SK-N-SH (cell line): ENCODE measurements around the gene EEFSEC. TPM values are rescaled to one million over a fixed set of nuclear protein-coding genes. Genes with fewer than 3 reads are reported as not detected.

Experiments used
- CTCF ChIA-PET: fragments of 300-600, 350-600 bp; formaldehyde crosslinking; extraction: SDS; loops from one replicate; lab custom pipeline; 2021; lab: Yijun Ruan, JAX
- POLR2A ChIA-PET: fragments of 350-600 bp; sonication (Branson Sonifier 250); formaldehyde crosslinking; extraction: SDS; loops from one replicate; lab custom pipeline; 2020; ENCODE audit warnings: antibody characterized with exemption, inconsistent platforms; lab: Yijun Ruan, JAX
- DNase-seq: peaks from one replicate; pipeline ENCODE4 v3.0.0; 2012
- H2AFZ ChIP-seq: fragments of 200-600 bp; sonication (generic); 2 replicates; pipeline ENCODE4 v1.8.1; 2016; ENCODE audit warnings: antibody characterized with exemption, mild to moderate bottlenecking, low read depth
- H3F3A ChIP-seq: fragments of 200-600 bp; sonication (generic); replicated peaks from 2 replicates; pipeline ENCODE3; 2016; ENCODE audit warnings: antibody characterized with exemption, mild to moderate bottlenecking; ENCODE audit not compliant: insufficient read depth
- H3K27ac ChIP-seq, 2 experiments: fragments of 200-500 bp in 1 of 2; fragments of 200-600 bp in 1 of 2; sonication (Bioruptor generic) in 1 of 2; sonication (generic), shearing (Covaris generic) in 1 of 2; 2 replicates each; pipeline versions ENCODE4 v1.5.1 to v1.6.1; 2014 to 2016; ENCODE audit warnings: low read depth in 2 of 2, inconsistent platforms in 1 of 2, low read length in 1 of 2, mild to moderate bottlenecking in 1 of 2, mixed read lengths in 1 of 2
- H3K27me3 ChIP-seq: fragments of 200-600 bp; sonication (generic), shearing (Covaris generic); 2 replicates; pipeline ENCODE4 v1.6.1; 2016; ENCODE audit warnings: mixed run types; ENCODE audit not compliant: insufficient read depth
- H3K36me3 ChIP-seq, 2 experiments: fragments of 200-500 bp in 1 of 2; fragments of 200-600 bp in 1 of 2; sonication (Bioruptor generic) in 1 of 2; sonication (generic) in 1 of 2; replicated peaks in 1 of 2; 2 replicates each; pipeline versions ENCODE3 to v1.5.1; 2014 to 2016; ENCODE audit warnings: low read length in 1 of 2, mild to moderate bottlenecking in 1 of 2; ENCODE audit not compliant: insufficient read depth in 2 of 2, control insufficient read depth in 1 of 2
- H3K4me1 ChIP-seq, 2 experiments: fragments of 200-500 bp in 1 of 2; fragments of 200-600 bp in 1 of 2; sonication (Bioruptor generic) in 1 of 2; sonication (generic), shearing (Covaris generic) in 1 of 2; 2 replicates each; pipeline versions ENCODE4 v1.5.1 to v1.6.1; 2014 to 2016; ENCODE audit warnings: low read depth in 1 of 2, low read length in 1 of 2, mixed run types in 1 of 2; ENCODE audit not compliant: insufficient read depth in 2 of 2, control insufficient read depth in 1 of 2
- H3K4me2 ChIP-seq: fragments of 200-600 bp; sonication (generic), shearing (Covaris generic); 2 replicates; pipeline ENCODE4 v1.6.1; 2017; ENCODE audit warnings: mixed run types
- H3K4me3 ChIP-seq, 2 experiments: fragments of 200-500 bp in 1 of 2; fragments of 200-600 bp in 1 of 2; sonication (Bioruptor generic) in 1 of 2; sonication (generic), shearing (Covaris generic) in 1 of 2; 2 replicates each; pipeline versions ENCODE4 v1.5.1 to v1.8.1; 2014 to 2016; ENCODE audit warnings: low read depth in 2 of 2, inconsistent platforms in 1 of 2, low read length in 1 of 2, mild to moderate bottlenecking in 1 of 2, mixed read lengths in 1 of 2, moderate library complexity in 1 of 2
- H3K79me2 ChIP-seq: fragments of 200-600 bp; sonication (generic); 2 replicates; pipeline ENCODE4 v1.8.1; 2017; ENCODE audit warnings: mild to moderate bottlenecking; ENCODE audit not compliant: insufficient read depth
- H3K9ac ChIP-seq: fragments of 200-600 bp; sonication (generic); 2 replicates; pipeline ENCODE4 v1.6.1; 2017; ENCODE audit warnings: mixed run types
- H3K9me2 ChIP-seq: fragments of 200-600 bp; sonication (generic); 2 replicates; pipeline ENCODE4 v1.6.1; 2017; ENCODE audit warnings: mixed run types
- H3K9me3 ChIP-seq: fragments of 200-600 bp; sonication (generic); 2 replicates; pipeline ENCODE4 v1.6.1; 2017; ENCODE audit warnings: mixed run types, mild to moderate bottlenecking, moderate library complexity
- H4K20me1 ChIP-seq: fragments of 200-600 bp; sonication (generic); 2 replicates; pipeline ENCODE4 v1.6.1; 2017; ENCODE audit warnings: mild to moderate bottlenecking, mixed run types; ENCODE audit not compliant: insufficient read depth
- FOSL2 ChIP-seq: IDR thresholded peaks from 2 replicates; pipeline ENCODE4 v1.4.0; 2012; ENCODE audit warnings: low read depth, mild to moderate bottlenecking, moderate library complexity, borderline replicate concordance
- GATA2 ChIP-seq: sonication (generic); formaldehyde crosslinking; IDR thresholded peaks from 2 replicates; pipeline ENCODE4 v1.5.0; 2020; ENCODE audit warnings: mild to moderate bottlenecking, missing genetic modification reagents
- NFIC ChIP-seq: IDR thresholded peaks from 2 replicates; pipeline ENCODE4 v1.4.0; 2012; ENCODE audit warnings: borderline replicate concordance
- RFX5 ChIP-seq: IDR thresholded peaks from 2 replicates; pipeline ENCODE4 v1.6.1; 2012; ENCODE audit warnings: mild to moderate bottlenecking, improper control_type of control experiment, low read length
- SIN3A ChIP-seq: IDR thresholded peaks from 2 replicates; pipeline ENCODE4 v1.6.1; 2012; ENCODE audit warnings: low read depth, mild to moderate bottlenecking, low read length, moderate library complexity, borderline replicate concordance
- SMC3 ChIP-seq: IDR thresholded peaks from 2 replicates; pipeline ENCODE4 v1.6.1; 2012; ENCODE audit warnings: low read depth, low read length, improper control_type of control experiment
- TCF12 ChIP-seq: IDR thresholded peaks from 2 replicates; pipeline ENCODE4 v1.4.0; 2012
- TEAD4 ChIP-seq: IDR thresholded peaks from 2 replicates; pipeline ENCODE4 v1.4.0; 2012; ENCODE audit warnings: mild to moderate bottlenecking, borderline replicate concordance; ENCODE audit not compliant: insufficient read depth
- WGBS: methylation state at CpG from one replicate; pipeline ENCODE4 v1.1.6; 2017; ENCODE audit warnings: low lambda C conversion rate; 5-methylcytosine and 5-hydroxymethylcytosine counted together
- polyA plus RNA-seq, 3 experiments: library from polyadenylated mRNA; depleted of rRNA; stranded (reverse); fragments of >200 nt; gene quantifications; 2 replicates each; pipeline ENCODE4 v1.2.3, GENCODE V29; 2012
- TF ChIP-seq, protein P1 (sequence below): IDR thresholded peaks from 2 replicates; pipeline ENCODE4; 2012
- TF ChIP-seq, protein P2 (sequence below): fragments of 200-600 bp; sonication (generic); IDR thresholded peaks from 2 replicates; pipeline ENCODE4 v1.6.1; 2017; ENCODE audit warnings: antibody characterized with exemption, mild to moderate bottlenecking, moderate library complexity
- TF ChIP-seq, protein P3 (sequence below): fragments of 150-350 bp; IDR thresholded peaks from 2 replicates; pipeline ENCODE4 v1.6.1; 2016; ENCODE audit warnings: mild to moderate bottlenecking, low read depth, low read length
- TF ChIP-seq, protein P4 (sequence below): fragments of 150-350 bp; IDR thresholded peaks from 2 replicates; pipeline ENCODE4 v1.6.1; 2017; ENCODE audit warnings: antibody characterized with exemption, low read length, low read depth, borderline replicate concordance

EEFSEC gene
- polyA plus RNA-seq, 1 of the 3 experiments (the other 2 are of a cell fraction): 12.4 TPM

DNA sequence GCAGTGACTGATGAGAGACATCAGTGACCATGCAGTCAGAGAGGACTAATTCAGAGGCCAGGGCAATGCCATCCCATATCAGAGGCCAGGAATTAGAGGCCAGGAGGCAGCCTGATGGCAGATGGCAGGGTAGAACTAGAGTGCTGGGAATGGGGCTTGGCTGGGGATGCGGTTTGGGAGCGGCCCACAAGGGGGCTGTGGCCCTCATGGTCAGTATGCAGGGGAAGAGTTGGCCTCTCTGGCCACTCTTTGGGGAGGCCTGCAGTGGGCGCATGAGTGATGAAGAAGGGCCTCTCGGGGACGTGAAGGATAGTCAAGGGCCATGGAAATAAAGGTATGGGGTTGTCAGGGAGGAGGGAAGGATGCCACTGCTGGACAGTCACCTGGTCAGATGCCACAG lies 101.7 kb downstream of the EEFSEC start:
- POLR2A ChIA-PET: interaction anchor here (0.9 kb wide), 1 partner anchor 9 kb away, joined by 4 read pairs; no protein-coding TSS in a partner anchor
- Histone ChIP-seq H3K9ac (no peak overlapping the region), H3K4me2 (no peak overlapping the region), H3K27me3 (no peaks in the 10 kb centered on the region), H3K79me2 (no peaks in the 10 kb centered on the region), H3K4me1 (peaks cover 0 to 24% of the 10 kb centered on the region in 2 experiments; a peak in 2 of 4 replicates), H3K9me2 (no peaks in the 10 kb centered on the region), H3K4me3 (no peak overlapping the region), H3K36me3 (peaks cover 0 to 12% of the 10 kb centered on the region in 2 experiments), H4K20me1 (no peaks in the 10 kb centered on the region), H3K9me3 (peaks cover 9% of the 10 kb centered on the region; the same call in 1 of the 2 replicates), H3K27ac (no peak overlapping the region), H2AFZ (no peak overlapping the region), H3F3A (no peaks in the 10 kb centered on the region)
- no peak for DNase-seq
- CTCF ChIA-PET: interaction anchor here (0.8 to 2.0 kb wide), 8 partner anchors 9 to 241 kb away, joined by 3 to 8 read pairs (median 4); no protein-coding TSS in a partner anchor
- no peak for TF ChIP-seq RFX5
- no peak for TF ChIP-seq TCF12
- TF ChIP-seq, protein P1, sequence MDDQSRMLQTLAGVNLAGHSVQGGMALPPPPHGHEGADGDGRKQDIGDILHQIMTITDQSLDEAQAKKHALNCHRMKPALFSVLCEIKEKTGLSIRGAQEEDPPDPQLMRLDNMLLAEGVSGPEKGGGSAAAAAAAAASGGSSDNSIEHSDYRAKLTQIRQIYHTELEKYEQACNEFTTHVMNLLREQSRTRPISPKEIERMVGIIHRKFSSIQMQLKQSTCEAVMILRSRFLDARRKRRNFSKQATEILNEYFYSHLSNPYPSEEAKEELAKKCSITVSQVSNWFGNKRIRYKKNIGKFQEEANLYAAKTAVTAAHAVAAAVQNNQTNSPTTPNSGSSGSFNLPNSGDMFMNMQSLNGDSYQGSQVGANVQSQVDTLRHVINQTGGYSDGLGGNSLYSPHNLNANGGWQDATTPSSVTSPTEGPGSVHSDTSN: no peak
- TF ChIP-seq, protein P2, sequence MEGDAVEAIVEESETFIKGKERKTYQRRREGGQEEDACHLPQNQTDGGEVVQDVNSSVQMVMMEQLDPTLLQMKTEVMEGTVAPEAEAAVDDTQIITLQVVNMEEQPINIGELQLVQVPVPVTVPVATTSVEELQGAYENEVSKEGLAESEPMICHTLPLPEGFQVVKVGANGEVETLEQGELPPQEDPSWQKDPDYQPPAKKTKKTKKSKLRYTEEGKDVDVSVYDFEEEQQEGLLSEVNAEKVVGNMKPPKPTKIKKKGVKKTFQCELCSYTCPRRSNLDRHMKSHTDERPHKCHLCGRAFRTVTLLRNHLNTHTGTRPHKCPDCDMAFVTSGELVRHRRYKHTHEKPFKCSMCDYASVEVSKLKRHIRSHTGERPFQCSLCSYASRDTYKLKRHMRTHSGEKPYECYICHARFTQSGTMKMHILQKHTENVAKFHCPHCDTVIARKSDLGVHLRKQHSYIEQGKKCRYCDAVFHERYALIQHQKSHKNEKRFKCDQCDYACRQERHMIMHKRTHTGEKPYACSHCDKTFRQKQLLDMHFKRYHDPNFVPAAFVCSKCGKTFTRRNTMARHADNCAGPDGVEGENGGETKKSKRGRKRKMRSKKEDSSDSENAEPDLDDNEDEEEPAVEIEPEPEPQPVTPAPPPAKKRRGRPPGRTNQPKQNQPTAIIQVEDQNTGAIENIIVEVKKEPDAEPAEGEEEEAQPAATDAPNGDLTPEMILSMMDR: no peak
- TF ChIP-seq GATA2: no peak
- no peak for TF ChIP-seq FOSL2
- TF ChIP-seq, protein P3, sequence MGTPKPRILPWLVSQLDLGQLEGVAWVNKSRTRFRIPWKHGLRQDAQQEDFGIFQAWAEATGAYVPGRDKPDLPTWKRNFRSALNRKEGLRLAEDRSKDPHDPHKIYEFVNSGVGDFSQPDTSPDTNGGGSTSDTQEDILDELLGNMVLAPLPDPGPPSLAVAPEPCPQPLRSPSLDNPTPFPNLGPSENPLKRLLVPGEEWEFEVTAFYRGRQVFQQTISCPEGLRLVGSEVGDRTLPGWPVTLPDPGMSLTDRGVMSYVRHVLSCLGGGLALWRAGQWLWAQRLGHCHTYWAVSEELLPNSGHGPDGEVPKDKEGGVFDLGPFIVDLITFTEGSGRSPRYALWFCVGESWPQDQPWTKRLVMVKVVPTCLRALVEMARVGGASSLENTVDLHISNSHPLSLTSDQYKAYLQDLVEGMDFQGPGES: no peak
- no peak for TF ChIP-seq NFIC
- no peak for TF ChIP-seq SMC3
- 94% methylated on average over 5 of the region's 5 CpGs for WGBS

DNA sequence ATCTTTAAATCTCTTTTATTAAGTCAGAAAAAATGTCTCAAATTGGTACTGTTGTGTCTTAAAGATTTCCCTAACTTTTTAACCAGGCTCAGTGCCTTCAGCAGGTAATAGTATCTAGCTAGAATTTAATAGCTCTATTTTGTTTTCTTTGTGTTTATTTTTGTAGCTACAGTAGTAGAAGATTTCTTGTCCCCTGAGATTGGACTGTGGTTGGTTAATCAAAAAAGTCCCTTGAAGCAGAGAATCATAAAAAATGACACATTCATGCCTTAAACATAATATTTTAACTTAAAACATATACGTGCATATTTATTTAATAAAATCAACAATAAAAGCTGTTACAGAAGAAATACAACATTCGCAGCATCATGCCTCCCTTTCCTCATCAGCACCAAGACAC lies 102.8 kb downstream of the EEFSEC start:
- Histone ChIP-seq H3K9ac (no peak overlapping the region), H4K20me1 (no peaks in the 10 kb centered on the region), H3K9me3 (peaks cover 13% of the 10 kb centered on the region; the same call in 1 of the 2 replicates), H3K4me3 (no peak overlapping the region), H3K36me3 (peaks cover 0 to 12% of the 10 kb centered on the region in 2 experiments), H3K27me3 (no peaks in the 10 kb centered on the region), H2AFZ (no peak overlapping the region), H3F3A (no peaks in the 10 kb centered on the region), H3K79me2 (no peaks in the 10 kb centered on the region), H3K9me2 (no peaks in the 10 kb centered on the region), H3K4me1 (peaks cover 0 to 24% of the 10 kb centered on the region in 2 experiments; a peak in 2 of 4 replicates), H3K27ac (no peak overlapping the region), H3K4me2 (no peak overlapping the region)
- CTCF ChIA-PET: interaction anchor here (1.6 to 1.9 kb wide), 4 partner anchors 11 to 240 kb away, joined by 4 to 5 read pairs (median 4); no protein-coding TSS in a partner anchor
- POLR2A ChIA-PET: interaction anchor here (0.9 kb wide), 1 partner anchor 8 kb away, joined by 4 read pairs; no protein-coding TSS in a partner anchor
- 92% methylated on average over 2 of the region's 2 CpGs for WGBS
- TF ChIP-seq SIN3A (no peak), TEAD4 (no peak)
- TF ChIP-seq, protein P4, sequence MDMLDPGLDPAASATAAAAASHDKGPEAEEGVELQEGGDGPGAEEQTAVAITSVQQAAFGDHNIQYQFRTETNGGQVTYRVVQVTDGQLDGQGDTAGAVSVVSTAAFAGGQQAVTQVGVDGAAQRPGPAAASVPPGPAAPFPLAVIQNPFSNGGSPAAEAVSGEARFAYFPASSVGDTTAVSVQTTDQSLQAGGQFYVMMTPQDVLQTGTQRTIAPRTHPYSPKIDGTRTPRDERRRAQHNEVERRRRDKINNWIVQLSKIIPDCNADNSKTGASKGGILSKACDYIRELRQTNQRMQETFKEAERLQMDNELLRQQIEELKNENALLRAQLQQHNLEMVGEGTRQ: no peak
- no peak for DNase-seq
